Parietal lobe (tissue), 2 donors: Measurements from ENCODE around the gene SEL1L3. TPM values are rescaled to one million over a fixed set of nuclear protein-coding genes. Genes with fewer than 3 reads are reported as not detected.

Experiments used
- small RNA-seq: library from RNA; depleted of rRNA; stranded (forward); fragments of <200 nt; gene quantifications from one replicate; pipeline ENCODE3, GENCODE V24; 2014; ENCODE audit warnings: low replicate concordance
- total RNA-seq: library from RNA; depleted of rRNA; stranded (reverse); fragments of >200 nt; gene quantifications from one replicate; pipeline ENCODE4 v1.2.3, GENCODE V29; 2014

SEL1L3 gene
- 155 TPM for total RNA-seq

GRCh38 chr4:25862411-25863346 is at the start of gene SEL1L3:
Gene SEL1L3 (minus strand): TSS chr4:25862988. CDS start chr4:25862836, 152 bp downstream.

Small RNAs within 50 kb of the gene (small RNA-seq; reads per million reads assigned to genes)
- not detected for gene MTND4LP22

Other genes starting within 250 kb of the SEL1L3 start
- gene SLC34A2, start 207.1 kb downstream of the SEL1L3 start, total RNA-seq: 0.31 TPM
- gene SMIM20, start 51.2 kb upstream of the SEL1L3 start, total RNA-seq: 14.7 TPM